Activated gamma-delta T cell treated with anti-CD3 and anti-CD28 coated beads, Interleukin-2, amount 50 U/mL, for 16 hours (primary cell): ENCODE results near the gene BBS1.
"Not testable (repeated sequence)": the region's sequence is repeated elsewhere in the genome, so short reads cannot be mapped to it uniquely, and the experiment has no call there.

Experiments
- DNase-seq: peaks from one replicate; pipeline ENCODE4 v3.0.0-alpha.2; 2020; ENCODE audit warnings: low read depth

Gene BBS1

DNA sequence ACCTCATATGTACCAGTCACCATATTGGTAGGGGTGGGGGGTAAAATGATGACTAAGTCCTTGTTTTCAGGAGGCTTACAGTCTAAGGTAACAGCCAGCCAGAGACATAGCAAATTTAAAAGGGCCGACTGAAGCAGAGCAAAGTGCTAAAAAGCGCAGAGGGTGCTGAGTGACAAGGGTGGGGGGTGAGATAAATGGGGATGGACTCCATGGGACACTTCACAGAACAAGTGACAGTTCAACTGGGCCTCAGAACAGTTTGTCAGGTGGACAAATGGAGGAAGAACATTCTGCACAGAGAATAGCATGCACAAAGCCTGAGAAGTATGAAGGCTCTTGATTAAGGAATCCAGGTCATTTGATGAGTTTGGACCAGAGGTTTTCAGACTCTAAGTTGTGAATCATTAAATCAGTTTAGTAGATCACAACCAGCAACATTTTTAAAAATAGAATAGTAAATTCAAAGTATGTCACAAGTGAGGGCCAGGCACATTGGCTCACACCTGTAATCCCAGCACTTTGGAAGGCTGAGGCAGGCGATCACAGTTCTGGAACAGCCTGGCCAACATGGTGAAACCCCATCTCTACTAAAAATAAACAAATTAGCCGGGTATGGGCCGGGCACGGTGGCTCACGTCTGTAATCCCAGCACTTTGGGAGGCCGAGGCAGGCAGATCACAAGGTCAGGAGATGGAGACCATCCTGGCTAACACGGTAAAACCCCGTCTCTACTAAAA is 14.0 kb downstream of the BBS1 start:
- DNase-seq, result no peak

GRCh38 chr11:66529069-66529468 is 18.6 kb downstream of the BBS1 start:
- DNase-seq, result no peak

DNA sequence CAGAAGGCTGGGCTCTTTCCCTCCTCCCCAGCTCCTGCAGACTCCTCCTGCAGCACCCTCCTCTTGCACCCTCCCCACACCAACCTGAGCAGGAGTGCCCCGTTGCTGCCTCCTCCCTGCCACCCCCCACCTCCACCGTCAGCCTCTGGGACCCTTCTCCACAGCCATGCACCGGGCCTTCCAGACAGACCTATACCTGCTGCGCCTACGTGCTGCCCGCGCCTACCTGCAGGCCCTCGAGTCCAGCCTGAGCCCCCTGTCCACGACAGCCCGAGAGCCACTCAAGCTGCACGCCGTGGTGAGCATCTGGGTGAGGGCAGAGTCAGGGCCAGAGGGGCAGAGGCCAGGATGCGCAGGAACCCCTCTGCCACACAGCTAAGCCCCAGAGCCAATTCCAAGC is 19.2 kb downstream of the BBS1 start:
- no peak for DNase-seq

GRCh38 chr11:66530927-66531709 is 20.7 kb downstream of the BBS1 start:
- DNase-seq, result no peak

DNA sequence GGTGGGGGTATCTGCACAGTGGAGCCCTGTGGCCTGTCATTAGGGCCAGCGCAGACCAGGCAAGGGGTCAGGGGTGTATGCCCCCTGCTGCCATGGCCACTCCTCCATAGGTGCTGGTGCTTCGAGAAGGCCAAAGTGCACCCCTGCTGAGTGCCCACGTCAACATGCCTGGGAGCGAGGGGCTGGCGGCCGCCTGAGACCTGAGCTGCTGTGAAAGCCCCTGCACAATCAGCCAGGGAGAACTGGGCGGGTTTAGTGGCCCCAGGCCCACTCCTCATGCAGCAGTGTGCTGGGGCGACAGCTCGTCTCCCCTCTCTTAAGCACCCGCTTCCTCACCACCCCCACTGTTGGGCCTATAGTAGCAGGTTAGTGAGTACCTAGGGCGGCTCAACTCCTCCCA is 21.4 kb downstream of the BBS1 start:
- DNase-seq, result no peak

DNA sequence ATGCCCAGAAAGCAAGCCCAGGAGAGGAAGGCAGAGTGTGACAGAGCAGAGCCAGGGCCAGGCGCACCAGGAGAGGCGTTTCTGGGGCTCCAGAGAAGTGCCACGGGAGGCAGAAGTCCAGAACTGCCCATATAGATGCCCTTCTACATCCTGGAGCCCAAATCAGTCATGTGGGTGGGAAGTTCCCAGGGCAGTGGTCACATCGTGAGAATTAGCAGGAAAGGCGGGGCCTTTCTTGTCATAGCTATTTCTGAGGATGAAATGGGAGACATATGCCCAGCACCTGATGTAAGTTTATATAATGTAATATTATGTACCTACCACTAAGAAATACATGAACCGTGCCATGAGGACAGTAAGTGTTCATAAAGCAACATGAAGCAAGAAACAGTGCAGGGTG is 22.3 kb downstream of the BBS1 start:
- no peak for DNase-seq

GRCh38 chr11:66539170-66539869 is 28.9 kb downstream of the BBS1 start:
- DNase-seq, result no peak

DNA sequence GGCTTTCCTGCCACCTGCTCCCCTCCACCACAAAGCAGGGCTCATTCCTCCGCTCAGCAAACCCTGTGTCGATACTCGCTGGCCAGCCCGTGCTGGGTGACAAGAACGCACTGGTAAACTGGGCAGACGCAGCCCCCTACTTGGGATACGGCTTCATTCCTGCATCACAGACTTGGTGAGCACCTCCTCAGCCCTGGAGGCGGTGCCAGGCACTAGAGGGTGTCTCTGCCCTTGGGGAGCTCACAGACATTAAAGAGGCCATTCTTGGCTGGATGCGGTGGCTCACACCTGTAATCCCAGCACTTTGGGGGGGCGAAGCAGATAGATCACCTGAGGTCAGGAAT is 29.4 kb downstream of the BBS1 start:
- no peak for DNase-seq

GRCh38 chr11:66540598-66540997 is 30.2 kb downstream of the BBS1 start:
- DNase-seq, result not testable (repeated sequence)

DNA sequence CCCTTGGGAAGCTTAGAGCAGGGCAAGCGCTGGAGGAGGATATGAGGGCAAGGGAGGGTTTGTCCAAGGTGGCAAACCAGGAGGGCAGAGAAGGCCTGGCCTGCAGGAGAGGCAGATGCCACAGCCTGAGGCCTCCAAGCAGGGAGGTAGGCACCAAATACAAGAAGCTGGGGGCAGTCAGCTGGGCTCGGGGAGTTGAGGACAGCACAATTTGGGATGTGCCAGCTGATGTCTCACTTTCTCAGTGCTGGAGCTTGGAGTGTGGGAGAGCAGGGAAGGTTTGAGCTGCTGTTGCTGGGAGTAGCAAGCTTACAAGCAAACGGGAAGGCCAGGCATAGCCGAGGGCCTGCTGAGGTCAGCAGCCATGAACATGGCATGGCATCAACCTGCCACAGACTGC is 31.5 kb downstream of the BBS1 start:
- DNase-seq, result no peak

DNA sequence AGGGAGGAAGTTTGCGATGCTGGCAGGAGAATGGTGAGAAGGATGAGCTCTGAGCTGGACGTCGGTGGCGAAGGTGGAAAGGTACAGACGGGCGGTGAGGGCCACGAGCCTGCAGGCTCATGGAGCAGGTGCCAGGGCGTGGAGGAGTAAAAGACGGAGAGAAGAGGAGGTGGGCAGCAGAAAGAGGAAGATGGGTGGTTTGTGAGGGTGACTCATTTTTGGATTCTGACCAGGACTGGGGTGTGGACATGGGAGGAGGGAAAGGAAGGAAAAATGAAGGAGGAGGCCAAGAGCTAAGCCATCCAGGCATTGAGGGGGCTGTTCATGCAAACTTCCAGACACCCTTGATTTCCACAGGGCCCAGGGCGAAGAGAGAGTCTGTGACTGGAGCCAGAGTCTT is 31.9 kb downstream of the BBS1 start:
- DNase-seq, result no peak

DNA sequence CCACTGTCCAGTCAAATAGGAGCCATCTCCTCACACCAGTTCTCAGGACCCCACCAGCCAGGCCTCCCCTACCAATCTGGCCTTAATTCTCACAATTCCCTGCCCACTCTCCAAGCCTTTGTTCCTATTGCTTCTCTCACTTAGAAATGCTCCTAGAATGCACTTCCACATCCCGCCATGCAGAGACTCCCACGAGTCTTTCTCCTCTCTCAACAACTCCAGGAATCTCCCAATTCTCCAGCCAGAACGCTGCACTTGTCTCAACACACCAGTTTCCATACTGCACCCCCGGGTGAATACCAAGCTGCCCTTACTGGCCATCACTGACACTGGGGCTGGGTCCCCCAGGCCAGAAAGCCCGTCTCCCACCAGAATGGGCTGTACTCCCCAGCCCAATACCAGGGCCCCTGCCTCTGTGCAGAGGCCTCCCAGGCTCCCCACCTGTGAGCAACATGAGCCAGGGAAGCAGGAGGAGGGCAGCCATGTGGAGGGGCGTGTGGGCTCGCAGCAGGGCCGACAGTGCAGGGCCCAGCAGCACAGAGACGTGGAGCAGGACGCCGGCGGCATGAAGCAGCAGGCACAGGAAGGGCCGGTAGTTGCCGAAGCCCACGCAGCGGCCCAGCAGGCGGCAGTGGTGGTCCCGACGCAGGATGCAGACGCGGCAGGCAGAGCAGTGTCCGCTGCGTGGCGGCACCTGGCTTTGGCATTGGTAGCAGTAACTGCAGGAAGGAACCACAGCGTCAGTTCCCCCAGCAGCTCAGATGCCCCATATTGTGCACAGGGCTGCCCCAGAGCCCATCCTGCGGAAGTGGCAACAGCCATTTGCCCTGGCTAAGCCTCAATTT is 33.0 kb downstream of the BBS1 start:
- peak; percentile 49 for DNase-seq

- not testable (repeated sequence) for DNase-seq
Measured at GRCh38 chr11:66544952-66545351, 34.5 kb downstream of the BBS1 start.

DNA sequence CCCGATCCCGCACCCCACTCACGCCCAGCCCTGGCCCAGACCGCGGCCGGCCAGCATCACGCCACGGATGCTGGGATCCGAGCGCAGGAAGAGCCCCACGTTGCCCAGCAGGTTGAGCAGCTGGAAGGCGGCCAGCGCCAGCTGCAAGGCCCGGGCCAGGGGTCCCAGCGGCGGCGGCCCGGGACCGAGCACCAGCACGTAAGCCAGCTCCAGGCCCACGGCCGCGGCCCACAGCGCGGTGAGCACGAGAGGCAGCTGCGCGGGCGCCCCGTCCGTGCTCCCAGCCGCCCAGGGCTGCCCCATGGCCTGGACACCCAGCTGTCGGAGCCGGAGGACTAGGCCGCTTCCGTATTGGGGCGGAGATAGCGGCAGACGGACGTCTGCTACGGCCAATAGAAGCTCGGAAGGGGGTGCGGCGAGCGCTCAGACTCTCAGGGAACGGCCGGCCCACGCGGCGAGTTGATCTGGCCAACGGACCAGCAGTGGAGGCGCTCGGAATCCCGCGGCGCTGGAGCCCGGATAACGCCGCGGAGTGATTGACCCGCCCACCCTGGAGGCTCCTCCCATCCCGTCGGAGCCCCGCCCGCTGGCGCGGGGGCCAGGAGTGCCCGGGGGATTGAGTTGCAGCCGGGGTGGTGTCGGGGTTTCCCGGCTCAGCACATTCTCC is 35.4 kb downstream of the BBS1 start, which contains the start of gene ZDHHC24:
ZDHHC24 (minus strand) TSS at position 348 of the 667 bp plus-strand sequence; CDS start at position 303, 45 bp downstream.
- peak; percentile 72 for DNase-seq

GRCh38 chr11:66546368-66546965 is 36.0 kb downstream of the BBS1 start, which contains the start of gene ACTN3:
TSS of gene ACTN3 (plus strand) at chr11:66546903. CDS start at chr11:66546938, 35 bp downstream.
- DNase-seq, result no peak

- no peak for DNase-seq
Measured at GRCh38 chr11:66546966-66547661, 36.7 kb downstream of the BBS1 start.

DNA sequence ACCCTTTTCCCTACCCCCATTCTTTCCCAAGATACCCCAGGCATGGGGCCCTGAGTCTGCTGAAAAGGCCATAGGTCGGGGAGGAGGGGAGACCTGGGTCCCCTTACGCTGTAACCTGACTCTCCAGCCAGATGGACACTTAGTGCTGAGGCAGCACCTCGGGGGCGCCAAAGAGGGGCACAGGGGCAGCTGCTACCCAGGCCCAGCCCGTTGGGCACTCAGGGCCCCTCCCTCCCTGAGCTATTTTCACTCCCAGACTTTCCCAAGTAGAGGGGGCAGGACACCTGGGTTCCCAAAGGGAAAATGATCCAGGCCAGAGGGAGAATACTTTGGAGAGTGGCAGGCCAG is 37.2 kb downstream of the BBS1 start:
- DNase-seq, result no peak

DNA sequence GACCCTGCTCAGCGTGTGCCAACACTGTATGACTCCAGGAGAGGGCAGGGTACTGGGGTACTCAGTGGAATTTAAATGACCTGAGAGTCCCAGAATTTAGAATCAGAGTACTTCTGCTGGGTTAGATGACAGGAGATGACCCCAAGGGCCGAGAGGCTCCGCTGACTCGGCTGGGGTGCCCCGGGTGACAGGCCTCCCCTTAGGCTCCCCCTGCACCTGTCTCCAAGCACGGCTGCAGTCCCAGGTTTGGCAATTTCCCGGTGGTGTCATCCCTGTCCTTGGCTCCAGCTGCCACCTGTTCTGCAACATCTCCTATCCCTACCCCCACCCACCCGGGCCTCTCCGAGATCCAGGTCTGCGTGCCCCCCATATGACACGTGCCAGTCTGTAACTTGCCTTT is 37.6 kb downstream of the BBS1 start:
- no peak for DNase-seq

- DNase-seq, result no peak
Measured at GRCh38 chr11:66548774-66549630, 38.6 kb downstream of the BBS1 start.
